NCI-H524 (cell line): ENCODE results near the gene EFCAB13.

Source experiments
- DNase-seq, 2 experiments: peaks; one replicate each; lab custom pipeline; 2025; lab: John Stamatoyannopoulos, UW

The EFCAB13 gene

DNA sequence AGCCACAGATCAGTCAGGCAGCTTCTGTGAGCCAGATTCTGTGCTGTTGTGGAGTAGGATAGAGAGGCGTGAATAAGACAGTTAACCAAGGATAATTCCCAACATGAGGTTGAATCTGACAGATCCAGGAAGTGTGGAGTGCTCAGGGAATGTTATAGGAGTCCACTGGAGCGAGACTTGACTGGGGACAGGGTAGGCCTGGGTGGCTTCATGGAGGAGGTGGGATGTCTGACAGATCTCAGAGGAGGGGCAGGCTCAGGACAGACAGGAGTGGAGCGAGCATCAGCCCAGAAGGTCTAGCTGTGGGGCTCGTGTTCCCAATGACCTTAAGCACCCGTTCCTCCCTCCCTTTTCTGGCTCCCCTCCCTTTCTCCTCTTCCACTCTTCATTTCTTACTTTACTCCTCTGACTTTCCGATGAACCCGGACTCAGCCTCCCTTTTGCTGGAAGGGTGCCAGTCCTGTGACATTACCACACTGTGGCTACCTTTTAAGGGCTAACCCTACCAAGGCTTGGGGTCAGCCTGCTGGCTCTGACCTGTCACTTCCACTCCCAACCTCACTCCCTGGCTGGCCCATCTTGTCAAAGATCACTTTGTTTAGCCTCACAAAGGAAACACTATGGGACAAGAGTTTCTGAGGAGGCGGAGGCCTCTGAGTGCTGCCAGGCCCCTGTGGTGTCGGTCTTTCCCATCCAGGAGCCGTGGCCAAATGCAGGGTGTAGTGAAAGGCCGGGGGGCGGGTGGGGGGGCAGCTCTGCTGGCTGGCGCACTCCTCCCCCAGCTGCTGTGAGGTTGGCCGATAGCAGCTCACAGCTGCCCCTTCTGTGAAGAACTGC lies 28.5 kb upstream of the EFCAB13 start:
- no peak for DNase-seq

- DNase-seq, result no peak
Observed at GRCh38 chr17:47295874-47296255, 27.9 kb upstream of the EFCAB13 start.

DNA sequence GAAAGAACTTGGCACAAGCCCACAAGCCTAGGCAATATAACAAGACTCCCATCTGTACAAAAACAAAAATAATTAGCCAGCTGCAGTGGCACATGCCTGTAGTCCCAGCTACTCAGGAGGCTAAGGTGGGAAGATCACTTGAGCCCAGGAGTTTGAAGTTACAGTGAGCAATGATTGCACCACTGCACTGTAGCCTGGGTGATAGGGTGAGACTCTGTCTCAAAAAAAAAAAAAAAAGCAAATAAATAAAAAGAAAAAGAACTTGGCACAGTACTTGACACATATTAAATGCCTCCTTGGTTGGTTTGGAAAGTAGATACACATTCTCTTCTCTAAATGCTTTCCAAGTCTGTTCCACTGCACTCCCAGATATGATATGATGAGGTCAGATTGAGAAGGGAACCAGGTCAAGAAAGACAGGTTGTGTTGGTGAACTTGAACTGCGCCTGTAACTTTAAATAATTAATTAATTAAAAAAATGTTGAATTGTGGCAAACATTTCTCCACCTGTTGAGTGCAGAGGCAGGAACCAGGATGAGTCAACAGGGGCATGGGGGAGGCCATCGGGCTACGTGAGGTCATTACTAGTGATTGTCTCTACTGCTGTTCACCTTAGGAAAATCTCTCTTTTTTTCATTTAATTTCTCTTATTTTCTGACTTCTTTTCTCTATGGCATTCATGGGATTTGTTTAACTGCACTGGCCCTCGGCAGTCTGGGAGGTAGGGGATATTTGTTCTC lies 25.9 kb upstream of the EFCAB13 start:
- no peak for DNase-seq

GRCh38 chr17:47298712-47299111 lies 25.0 kb upstream of the EFCAB13 start:
- DNase-seq, result no peak

DNA sequence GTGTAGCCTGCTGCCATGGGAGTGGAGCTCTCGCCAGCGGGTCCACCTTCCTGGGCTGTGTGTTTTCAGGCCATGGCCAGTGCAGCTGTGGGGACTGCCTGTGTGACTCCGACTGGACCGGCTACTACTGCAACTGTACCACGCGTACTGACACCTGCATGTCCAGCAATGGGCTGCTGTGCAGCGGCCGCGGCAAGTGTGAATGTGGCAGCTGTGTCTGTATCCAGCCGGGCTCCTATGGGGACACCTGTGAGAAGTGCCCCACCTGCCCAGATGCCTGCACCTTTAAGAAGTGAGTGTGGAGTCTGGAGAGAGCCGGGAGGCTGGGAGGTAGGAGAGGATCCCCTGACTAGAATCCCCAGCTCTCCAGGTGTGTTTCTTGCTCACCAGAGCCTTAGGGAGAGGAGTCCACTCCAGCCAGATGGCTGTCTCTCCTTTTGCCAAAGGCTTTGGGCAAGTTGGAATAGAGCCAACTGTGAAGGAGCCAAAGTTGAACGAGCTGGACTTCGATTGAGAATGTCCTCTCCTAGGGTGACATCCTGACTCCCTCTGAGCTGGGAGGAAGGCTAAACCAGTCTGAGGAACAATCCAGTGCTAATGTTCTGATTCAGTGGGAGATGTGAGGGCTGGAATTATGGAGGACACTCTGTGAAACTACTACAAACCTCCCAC lies 24.4 kb upstream of the EFCAB13 start:
- peak in 1 of 2 experiments; percentile 14 for DNase-seq

- no peak for DNase-seq
Observed at GRCh38 chr17:47300718-47301117, 23.0 kb upstream of the EFCAB13 start.

DNA sequence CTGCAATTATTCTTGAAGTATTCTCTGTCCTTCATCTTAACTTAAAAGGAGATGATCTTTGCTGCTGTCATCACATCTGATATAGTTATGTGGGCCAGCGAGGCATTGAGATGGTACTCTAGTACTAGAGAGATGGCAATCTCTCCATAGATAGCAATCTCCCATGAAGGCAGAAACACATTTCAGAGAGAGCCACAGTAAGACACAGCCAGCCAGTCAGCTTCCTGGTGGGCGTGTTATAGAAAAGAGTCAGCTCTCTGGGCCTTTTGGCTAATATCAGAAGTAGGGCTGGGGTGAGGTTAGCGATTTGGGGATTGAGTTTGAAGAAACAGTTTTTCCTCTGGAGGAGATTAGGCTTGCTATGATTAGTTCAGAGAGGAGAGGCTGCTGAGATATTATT lies 22.6 kb upstream of the EFCAB13 start:
- no peak for DNase-seq

DNA sequence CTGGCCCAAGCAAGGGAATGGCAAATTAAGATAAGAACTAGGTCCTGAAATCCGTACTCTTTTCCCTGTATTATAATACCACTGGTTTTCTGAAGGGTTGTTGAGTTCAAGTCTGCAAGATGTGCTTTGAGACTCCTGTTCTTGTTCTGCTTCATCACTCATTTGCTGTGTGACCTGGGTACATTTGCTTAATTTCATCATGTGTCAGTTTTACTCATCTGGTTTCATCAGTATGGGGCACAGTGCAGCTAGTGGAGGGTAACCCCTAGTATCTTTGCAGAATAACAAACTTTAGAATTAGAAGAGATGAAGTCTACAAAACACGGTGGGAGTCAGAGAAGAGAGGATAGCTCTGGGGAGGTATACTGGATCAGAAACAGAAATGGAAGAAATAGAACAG lies 21.9 kb upstream of the EFCAB13 start:
- DNase-seq, result no peak

DNA sequence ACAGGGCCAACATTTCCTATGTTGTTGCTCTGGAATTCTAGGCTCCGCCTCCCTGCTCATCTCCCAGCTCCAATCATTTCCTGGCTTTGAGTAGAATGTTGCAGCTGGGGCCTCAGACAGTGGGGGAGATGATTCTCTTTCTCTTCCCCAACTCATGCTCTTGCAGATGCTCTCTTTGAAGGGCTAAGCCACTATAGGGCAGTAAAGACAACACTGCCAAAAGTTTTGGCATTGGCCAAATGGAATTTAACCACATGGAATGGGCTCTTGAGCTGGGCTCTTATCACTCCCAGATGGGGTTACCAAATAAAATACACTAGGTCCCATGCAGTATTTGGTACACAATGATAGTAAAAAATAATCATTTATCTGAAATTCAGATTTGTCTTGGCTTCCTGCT lies 19.6 kb upstream of the EFCAB13 start:
- DNase-seq, result no peak

- DNase-seq, result no peak
Observed at GRCh38 chr17:47305302-47305923, 18.3 kb upstream of the EFCAB13 start.

- no peak for DNase-seq
Observed at GRCh38 chr17:47310186-47310733, 13.5 kb upstream of the EFCAB13 start.

- no peak for DNase-seq
Observed at GRCh38 chr17:47311420-47311819, 12.3 kb upstream of the EFCAB13 start.

DNA sequence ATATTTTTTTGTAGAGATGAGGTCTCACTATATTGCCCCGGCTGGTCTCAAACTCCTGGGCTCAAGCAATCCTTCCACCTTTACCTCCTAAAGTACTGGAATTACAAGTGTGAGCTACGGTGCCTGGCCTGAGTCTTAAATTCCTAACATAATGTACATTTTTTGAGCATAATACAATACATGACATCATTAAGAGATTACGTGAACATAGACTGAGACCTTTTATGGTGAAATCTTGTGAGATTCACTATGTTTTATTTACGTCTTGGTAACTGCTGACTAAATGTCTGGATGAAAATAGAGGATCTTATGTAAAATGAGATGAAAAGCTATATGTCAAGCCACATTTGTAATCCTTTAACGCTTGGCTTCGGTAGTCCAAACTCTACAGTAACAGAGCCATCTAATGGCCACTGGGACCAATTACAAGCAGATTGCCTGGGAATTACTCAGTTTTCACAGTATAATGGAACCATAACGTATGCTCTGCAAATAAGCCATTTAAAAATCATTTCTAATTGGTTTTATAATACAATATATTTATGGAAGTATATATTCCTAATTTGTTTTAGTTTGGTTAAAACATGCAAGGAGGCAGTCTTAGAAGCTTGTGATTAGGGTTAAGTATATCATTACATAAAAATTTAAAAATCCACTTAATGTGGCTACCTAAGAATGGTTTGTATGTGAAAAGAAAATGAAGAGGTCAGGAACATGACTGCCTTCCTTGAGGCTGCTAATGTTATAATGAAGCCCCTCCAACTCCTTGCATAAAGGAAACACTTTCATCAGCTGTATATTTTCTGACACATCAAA lies 8.1 kb upstream of the EFCAB13 start:
- peak in 1 of 2 experiments; percentile 78 for DNase-seq

DNA sequence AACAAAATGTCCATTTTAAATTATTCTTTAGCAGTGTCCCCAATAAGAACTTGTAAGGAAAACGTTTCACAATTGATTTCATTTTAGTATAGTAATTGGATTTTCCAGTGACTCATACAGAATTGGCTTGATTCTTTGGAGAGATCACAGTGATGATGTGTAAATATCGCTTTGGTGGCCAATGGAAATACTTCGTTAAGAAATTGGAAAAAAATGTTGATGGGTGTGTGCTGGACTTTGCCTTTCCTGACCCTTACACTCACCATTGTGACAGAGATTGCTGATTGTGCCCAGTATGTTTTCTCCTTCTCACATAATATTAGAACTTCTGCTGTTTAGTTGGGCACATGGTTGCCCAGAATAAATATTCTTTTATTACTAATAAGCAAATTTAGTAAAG lies 7.4 kb upstream of the EFCAB13 start:
- no peak for DNase-seq

DNA sequence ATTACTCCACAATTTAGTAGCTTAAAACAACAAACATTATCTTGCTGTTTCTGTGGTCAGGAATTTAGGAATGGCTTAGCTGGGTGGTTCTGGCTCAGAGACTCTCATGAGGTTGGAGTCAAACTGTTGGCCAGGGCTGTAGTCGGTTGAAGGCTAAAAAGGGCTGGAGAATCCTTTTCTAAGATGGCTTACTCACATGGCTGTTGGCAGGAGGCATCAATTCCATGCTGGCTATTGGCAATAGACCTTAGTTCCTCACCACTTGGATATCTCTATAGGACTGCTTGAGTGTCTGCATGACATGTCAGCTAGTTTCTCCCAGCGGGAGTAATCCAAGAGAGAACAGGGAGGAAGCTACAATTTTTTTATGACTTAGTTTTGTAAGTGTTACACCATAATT lies 6.6 kb upstream of the EFCAB13 start:
- no peak for DNase-seq

DNA sequence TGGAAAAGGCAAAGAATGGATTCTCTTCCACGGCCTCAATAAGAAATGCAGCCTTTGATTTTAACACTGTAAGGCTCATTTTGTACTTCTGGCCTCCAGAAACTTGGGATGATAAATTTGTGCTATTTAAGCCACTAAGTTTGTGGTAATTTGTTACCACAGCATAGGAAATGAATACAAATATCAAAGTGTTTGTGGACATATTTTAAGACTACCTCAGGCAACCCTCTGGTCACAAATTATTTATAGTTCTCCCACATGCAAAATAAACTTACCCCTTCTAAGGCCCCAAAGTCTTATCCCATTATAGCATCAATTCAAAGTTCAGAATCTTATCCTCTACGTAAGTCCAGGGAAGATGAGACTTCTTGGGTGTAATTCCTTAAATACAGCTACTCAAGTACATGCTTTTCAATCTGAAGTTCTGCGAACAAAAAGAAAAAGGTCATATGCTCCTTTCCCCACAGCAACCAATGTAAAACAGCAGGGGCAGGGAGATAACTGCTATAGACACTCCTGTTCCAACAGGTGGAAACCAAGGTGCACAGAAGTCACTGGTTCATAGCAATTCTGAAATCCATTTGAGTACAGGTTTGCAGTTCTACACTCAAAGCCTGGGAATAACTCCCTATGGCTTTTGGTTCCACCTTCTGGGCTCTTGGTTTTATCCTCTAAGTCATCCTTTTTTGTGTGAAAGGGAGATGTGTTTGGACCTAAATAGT lies 5.4 kb upstream of the EFCAB13 start:
- no peak for DNase-seq

GRCh38 chr17:47320879-47321502 lies 2.8 kb upstream of the EFCAB13 start:
- DNase-seq, result no peak

GRCh38 chr17:47324224-47325020 lies 667 bp downstream of the EFCAB13 start:
- peak; percentile 43 to 62 for DNase-seq

- peak in 1 of 2 experiments; percentile 9 for DNase-seq
Observed at GRCh38 chr17:47325176-47325575, 1.4 kb downstream of the EFCAB13 start.
